Measurements from ENCODE around the gene DIP2C. TPM values are rescaled to one million over a fixed set of nuclear protein-coding genes. Genes with fewer than 3 reads are reported as not detected.
A peak's percentile ranks its signal among the peaks of the same experiment; 100 is the strongest.

The DIP2C gene
- total RNA-seq, 6 experiments from 2014 or later, result 23.2 to 28.9 (median 26.3) TPM

GRCh38 chr10:619710-620109 lies 69.8 kb downstream of the DIP2C start:
- Mint-ChIP-seq H3K4me3 (no peak overlapping the region), H3K36me3 (ENCODE audit: low read depth) (peaks cover 9% of the 10 kb centered on the region; the same call in 1 of the 2 replicates), H3K27ac (no peak overlapping the region), H3K4me1 (ENCODE audit: low read depth) (peaks cover 56% of the 10 kb centered on the region), H3K9me3 (no peaks in the 10 kb centered on the region), H3K27me3 (ENCODE audit: insufficient read depth) (peaks cover 5% of the 10 kb centered on the region)
- no peak for DNase-seq
- no peak for TF ChIP-seq CTCF (IDR thresholded peaks at IDR 0.05)

- no peak for TF ChIP-seq CTCF (IDR thresholded peaks at IDR 0.05)
- H3K36me3 Mint-ChIP-seq (ENCODE audit: low read depth), result peaks cover 13% of the 10 kb centered on the region; the same call in 1 of the 2 replicates
- H3K9me3 Mint-ChIP-seq, result no peaks in the 10 kb centered on the region
- H3K27ac Mint-ChIP-seq, result no peak overlapping the region
- H3K27me3 Mint-ChIP-seq (ENCODE audit: insufficient read depth), result peaks cover 4% of the 10 kb centered on the region
- H3K4me3 Mint-ChIP-seq, result no peak overlapping the region
- peaks cover 61% of the 10 kb centered on the region for H3K4me1 Mint-ChIP-seq (ENCODE audit: low read depth)
- DNase-seq, result no peak
Measured at GRCh38 chr10:618229-618989, 71.1 kb downstream of the DIP2C start.

- peaks cover 13% of the 10 kb centered on the region; the same call in 1 of the 2 replicates for H3K36me3 Mint-ChIP-seq (ENCODE audit: low read depth)
- peaks cover 4% of the 10 kb centered on the region for H3K27me3 Mint-ChIP-seq (ENCODE audit: insufficient read depth)
- H3K27ac Mint-ChIP-seq, result no peak overlapping the region; the same call in 1 of the 2 replicates
- peaks cover 61% of the 10 kb centered on the region for H3K4me1 Mint-ChIP-seq (ENCODE audit: low read depth)
- no peak for DNase-seq
- no peaks in the 10 kb centered on the region for H3K9me3 Mint-ChIP-seq
- no peak overlapping the region; the same call in 1 of the 2 replicates for H3K4me3 Mint-ChIP-seq
- no peak for TF ChIP-seq CTCF (IDR thresholded peaks at IDR 0.05)
Measured at GRCh38 chr10:617471-617870, 72.0 kb downstream of the DIP2C start.

GRCh38 chr10:615583-616152 lies 73.8 kb downstream of the DIP2C start:
- H3K27ac Mint-ChIP-seq, result peak overlapping the region; percentile 89
- peak; percentile 78 for DNase-seq
- peaks cover 10% of the 10 kb centered on the region; the same call in 1 of the 2 replicates for H3K36me3 Mint-ChIP-seq (ENCODE audit: low read depth)
- H3K27me3 Mint-ChIP-seq (ENCODE audit: insufficient read depth), result peaks cover 4% of the 10 kb centered on the region
- H3K4me3 Mint-ChIP-seq, result peak overlapping the region; percentile 54; the same call in 1 of the 2 replicates
- no peaks in the 10 kb centered on the region; the same call in 1 of the 2 replicates for H3K9me3 Mint-ChIP-seq
- no peak for TF ChIP-seq CTCF (IDR thresholded peaks at IDR 0.05)
- H3K4me1 Mint-ChIP-seq (ENCODE audit: low read depth), result peaks cover 66% of the 10 kb centered on the region

GRCh38 chr10:614790-615582 lies 74.5 kb downstream of the DIP2C start:
- peak; percentile 27 for DNase-seq
- peaks cover 10% of the 10 kb centered on the region; the same call in 1 of the 2 replicates for H3K36me3 Mint-ChIP-seq (ENCODE audit: low read depth)
- peak overlapping the region; percentile 54 for H3K4me3 Mint-ChIP-seq
- H3K9me3 Mint-ChIP-seq, result no peaks in the 10 kb centered on the region; the same call in 1 of the 2 replicates
- peak overlapping the region; percentile 89 for H3K27ac Mint-ChIP-seq
- H3K4me1 Mint-ChIP-seq (ENCODE audit: low read depth), result peaks cover 73% of the 10 kb centered on the region
- H3K27me3 Mint-ChIP-seq (ENCODE audit: insufficient read depth), result peaks cover 4% of the 10 kb centered on the region
- no peak for TF ChIP-seq CTCF (IDR thresholded peaks at IDR 0.05)

Data from HFFc6 (cell line).